ENCODE results near the gene CYTH3. TPM values are rescaled to one million over a fixed set of nuclear protein-coding genes. Genes with fewer than 3 reads are reported as not detected.
A peak's percentile ranks its signal among the peaks of the same experiment; 100 is the strongest.
"Not testable (repeated sequence)": the region's sequence is repeated elsewhere in the genome, so short reads cannot be mapped to it uniquely, and the experiment has no call there.

Gene CYTH3
- total RNA-seq = 10 to 100 TPM; 12.8 to 13.2 TPM
- long read RNA-seq, full-length matches to known transcripts = 5 of 22 reads
- long read RNA-seq, partial matches to known transcripts = 5 of 22 reads
- long read RNA-seq, other reads (novel, unspliced or antisense) = 12 of 22 reads

GRCh38 chr7:6272481-6273323, at the start of gene CYTH3:
Gene CYTH3 (minus strand): TSS chr7:6272624. CDS start chr7:6272507, 117 bp downstream.
- intact Hi-C loops (cut with DNase I, micrococcal nuclease) = no loop called here
- DNase-seq (peak; percentile 62 to 82), ATAC-seq (peak; percentile 91)

GRCh38 chr7:6320791-6321190, 48.4 kb upstream of the CYTH3 start:
- no peak for DNase-seq
- intact Hi-C loops (cut with DNase I, micrococcal nuclease) = loop anchor here in 1 of 2 donors (5.0 kb wide), 1 partner anchor 328 kb away; no protein-coding TSS in a partner anchor
- ATAC-seq = no peak

GRCh38 chr7:6317797-6318438, 45.5 kb upstream of the CYTH3 start:
- intact Hi-C loops (cut with DNase I, micrococcal nuclease) = no loop called here
- ATAC-seq (no peak), DNase-seq (peak; percentile 16 to 58)

GRCh38 chr7:6316226-6316625, 43.8 kb upstream of the CYTH3 start:
- ATAC-seq (no peak), DNase-seq (no peak)
- intact Hi-C loops (cut with DNase I, micrococcal nuclease) = no loop called here

- ATAC-seq (no peak), DNase-seq (no peak)
- intact Hi-C loops (cut with DNase I, micrococcal nuclease) = no loop called here
Measured at GRCh38 chr7:6315746-6316145, 43.3 kb upstream of the CYTH3 start.

- DNase-seq (no peak), ATAC-seq (no peak)
- intact Hi-C loops (cut with DNase I, micrococcal nuclease) = no loop called here
Measured at GRCh38 chr7:6310271-6310993, 38.0 kb upstream of the CYTH3 start.

- intact Hi-C loops (cut with DNase I, micrococcal nuclease) = no loop called here
- DNase-seq = no peak
- peak; percentile 59 for ATAC-seq
Measured at GRCh38 chr7:6307762-6308161, 35.3 kb upstream of the CYTH3 start.

- DNase-seq (no peak), ATAC-seq (peak; percentile 48)
- intact Hi-C loops (cut with DNase I, micrococcal nuclease) = no loop called here
Measured at GRCh38 chr7:6306471-6306870, 34.0 kb upstream of the CYTH3 start.

- ATAC-seq (no peak), DNase-seq (no peak)
- intact Hi-C loops (cut with DNase I, micrococcal nuclease) = no loop called here
Measured at GRCh38 chr7:6305330-6305729, 32.9 kb upstream of the CYTH3 start.

- ATAC-seq; DNase-seq; intact Hi-C loops (cut with DNase I, micrococcal nuclease): not testable (repeated sequence)
Measured at GRCh38 chr7:6301446-6301845, 29.0 kb upstream of the CYTH3 start.

GRCh38 chr7:6299774-6300173, 27.4 kb upstream of the CYTH3 start:
- no peak for DNase-seq
- ATAC-seq = no peak
- intact Hi-C loops (cut with DNase I, micrococcal nuclease) = no loop called here

GRCh38 chr7:6294839-6295238, 22.4 kb upstream of the CYTH3 start:
- no peak for DNase-seq

GRCh38 chr7:6293202-6293601, 20.8 kb upstream of the CYTH3 start:
- ATAC-seq (no peak), DNase-seq (no peak)
- intact Hi-C loops (cut with DNase I, micrococcal nuclease) = no loop called here

More at GRCh38 chr7:6294839-6295238, 22.4 kb upstream of the CYTH3 start:
- intact Hi-C loops (cut with DNase I, micrococcal nuclease) = no loop called here
- ATAC-seq = no peak

- intact Hi-C loops (cut with DNase I, micrococcal nuclease); ATAC-seq; DNase-seq: not testable (repeated sequence)
Measured at GRCh38 chr7:6291941-6292340, 19.5 kb upstream of the CYTH3 start.

GRCh38 chr7:6291531-6291930, 19.1 kb upstream of the CYTH3 start:
- intact Hi-C loops (cut with DNase I, micrococcal nuclease) = no loop called here

GRCh38 chr7:6290319-6290741, 17.9 kb upstream of the CYTH3 start:
- intact Hi-C loops (cut with DNase I, micrococcal nuclease) = no loop called here

More at GRCh38 chr7:6291531-6291930, 19.1 kb upstream of the CYTH3 start:
- ATAC-seq (no peak), DNase-seq (no peak)

GRCh38 chr7:6288270-6288860, 15.9 kb upstream of the CYTH3 start:
- ATAC-seq = no peak
- no peak for DNase-seq
- intact Hi-C loops (cut with DNase I, micrococcal nuclease) = no loop called here

More at GRCh38 chr7:6290319-6290741, 17.9 kb upstream of the CYTH3 start:
- ATAC-seq (no peak), DNase-seq (no peak)

GRCh38 chr7:6286486-6286885, 14.1 kb upstream of the CYTH3 start:
- DNase-seq (no peak), ATAC-seq (no peak)
- intact Hi-C loops (cut with DNase I, micrococcal nuclease) = no loop called here
